ENCODE data around the gene SCD.

SCD gene

GRCh38 chr10:100392686-100393003 is 45.6 kb downstream of the SCD start:
- Histone ChIP-seq H3K4me3 (ENCODE audit: low read length) (no peak overlapping the region), H3K9ac (ENCODE audit: low read length) (no peak overlapping the region), H2AFZ (ENCODE audit: low read depth, low read length) (no peak overlapping the region), H3K36me3 (replicated peaks; ENCODE audit: low read depth, low read length) (no peaks in the 10 kb centered on the region), H3K9me3 (ENCODE audit: insufficient read depth, low read length) (no peaks in the 10 kb centered on the region), H3K27ac (ENCODE audit: low read length) (no peak overlapping the region), H3K27me3 (ENCODE audit: low read depth, low read length) (no peaks in the 10 kb centered on the region), H3K4me1 (ENCODE audit: low read length) (no peaks in the 10 kb centered on the region), H4K20me1 (ENCODE audit: insufficient read depth, low read length) (no peaks in the 10 kb centered on the region), H3K79me2 (ENCODE audit: low read length) (no peaks in the 10 kb centered on the region), H3K4me2 (ENCODE audit: low read length) (no peak overlapping the region)
- TF ChIP-seq CTCF (IDR thresholded peaks at IDR 0.05; ENCODE audit: low read depth, low read length), result no peak
- TF ChIP-seq EZH2phosphoT487 (IDR thresholded peaks at IDR 0.05; ENCODE audit: low read depth), result no peak

DNA sequence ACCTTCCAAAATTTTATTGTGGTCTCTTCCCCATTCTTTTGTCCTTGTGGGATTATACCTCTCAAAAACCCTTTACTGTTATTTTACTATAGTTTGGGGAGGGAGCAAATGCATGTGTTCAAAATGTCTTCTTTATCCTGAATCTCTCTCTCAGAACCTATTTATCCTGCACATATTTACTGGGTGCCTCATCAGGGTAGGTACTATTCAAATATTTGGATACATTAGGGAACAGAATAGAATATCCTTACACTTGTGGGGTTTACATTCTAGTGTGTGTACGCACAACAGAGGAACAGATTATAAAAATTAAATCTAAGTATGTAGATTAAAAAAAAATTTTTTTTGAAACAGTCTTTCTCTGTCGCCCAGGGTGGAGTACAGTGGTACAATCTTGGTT is 48.6 kb downstream of the SCD start:
- no peak overlapping the region for H3K9ac ChIP-seq (ENCODE audit: low read length)
- no peaks in the 10 kb centered on the region for H3K36me3 ChIP-seq (replicated peaks; ENCODE audit: low read depth, low read length)
- no peak overlapping the region for H3K4me3 ChIP-seq (ENCODE audit: low read length)
- no peaks in the 10 kb centered on the region for H3K27me3 ChIP-seq (ENCODE audit: low read depth, low read length)
- TF ChIP-seq CTCF (IDR thresholded peaks at IDR 0.05; ENCODE audit: low read depth, low read length) (no peak), EZH2phosphoT487 (IDR thresholded peaks at IDR 0.05; ENCODE audit: low read depth) (no peak)
- no peaks in the 10 kb centered on the region for H3K4me1 ChIP-seq (ENCODE audit: low read length)
- no peaks in the 10 kb centered on the region for H4K20me1 ChIP-seq (ENCODE audit: insufficient read depth, low read length)
- no peaks in the 10 kb centered on the region for H3K79me2 ChIP-seq (ENCODE audit: low read length)
- no peak overlapping the region for H3K27ac ChIP-seq (ENCODE audit: low read length)
- H3K9me3 ChIP-seq (ENCODE audit: insufficient read depth, low read length), result no peaks in the 10 kb centered on the region
- H2AFZ ChIP-seq (ENCODE audit: low read depth, low read length), result no peak overlapping the region
- no peak overlapping the region for H3K4me2 ChIP-seq (ENCODE audit: low read length)

GRCh38 chr10:100396605-100397004 is 49.6 kb downstream of the SCD start:
- TF ChIP-seq EZH2phosphoT487 (IDR thresholded peaks at IDR 0.05; ENCODE audit: low read depth) (no peak), CTCF (IDR thresholded peaks at IDR 0.05; ENCODE audit: low read depth, low read length) (no peak)
- Histone ChIP-seq H3K36me3 (replicated peaks; ENCODE audit: low read depth, low read length) (no peaks in the 10 kb centered on the region), H3K4me2 (ENCODE audit: low read length) (no peak overlapping the region)

DNA sequence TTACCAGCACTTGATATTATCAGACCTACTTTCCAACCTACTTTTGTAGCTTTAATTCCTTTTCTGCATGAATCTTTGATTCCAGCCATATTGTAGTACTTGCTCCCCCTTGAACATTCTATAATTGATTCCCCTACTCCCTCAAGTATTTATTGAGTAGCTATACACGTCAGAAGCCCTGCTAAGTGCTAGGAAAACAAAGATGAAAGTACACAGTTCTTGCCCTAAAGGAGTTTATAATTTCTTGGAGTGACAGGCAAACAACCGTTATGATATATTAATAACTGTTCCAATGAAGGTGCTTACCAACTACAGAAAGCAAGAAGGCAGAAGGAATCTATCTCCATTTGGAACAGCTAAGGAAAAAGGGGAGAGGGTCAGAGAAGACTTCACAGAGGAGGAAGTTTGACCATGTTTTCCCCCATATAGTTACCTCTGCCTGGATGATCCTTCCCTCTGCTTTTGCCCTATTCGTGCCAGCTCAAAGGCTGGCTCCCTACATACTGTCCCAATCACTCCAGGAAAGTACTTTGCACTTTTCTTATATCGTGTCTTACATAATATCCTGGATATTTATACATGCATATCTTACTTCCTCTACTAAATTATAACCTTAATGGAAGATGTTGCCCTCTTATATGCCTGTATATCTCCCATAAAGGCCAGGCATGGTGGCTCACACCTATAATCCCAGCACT is 54.7 kb downstream of the SCD start:
- no peaks in the 10 kb centered on the region for H3K9me3 ChIP-seq (ENCODE audit: insufficient read depth, low read length)
- no peaks in the 10 kb centered on the region for H3K79me2 ChIP-seq (ENCODE audit: low read length)
- H4K20me1 ChIP-seq (ENCODE audit: insufficient read depth, low read length), result no peaks in the 10 kb centered on the region
- TF ChIP-seq CTCF (IDR thresholded peaks at IDR 0.05; ENCODE audit: low read depth, low read length) (no peak), EZH2phosphoT487 (IDR thresholded peaks at IDR 0.05; ENCODE audit: low read depth) (no peak)
- no peak overlapping the region for H3K27ac ChIP-seq (ENCODE audit: low read length)
- no peaks in the 10 kb centered on the region for H3K36me3 ChIP-seq (replicated peaks; ENCODE audit: low read depth, low read length)
- no peak overlapping the region for H2AFZ ChIP-seq (ENCODE audit: low read depth, low read length)
- no peaks in the 10 kb centered on the region for H3K27me3 ChIP-seq (ENCODE audit: low read depth, low read length)
- H3K4me1 ChIP-seq (ENCODE audit: low read length), result no peaks in the 10 kb centered on the region
- H3K9ac ChIP-seq (ENCODE audit: low read length), result no peak overlapping the region
- H3K4me2 ChIP-seq (ENCODE audit: low read length), result no peak overlapping the region
- no peak overlapping the region for H3K4me3 ChIP-seq (ENCODE audit: low read length)

More at GRCh38 chr10:100396605-100397004, 49.6 kb downstream of the SCD start:
- H3K9ac ChIP-seq (ENCODE audit: low read length), result no peak overlapping the region
- no peaks in the 10 kb centered on the region for H3K79me2 ChIP-seq (ENCODE audit: low read length)
- H4K20me1 ChIP-seq (ENCODE audit: insufficient read depth, low read length), result no peaks in the 10 kb centered on the region
- no peak overlapping the region for H3K27ac ChIP-seq (ENCODE audit: low read length)
- no peaks in the 10 kb centered on the region for H3K9me3 ChIP-seq (ENCODE audit: insufficient read depth, low read length)
- H2AFZ ChIP-seq (ENCODE audit: low read depth, low read length), result no peak overlapping the region
- no peaks in the 10 kb centered on the region for H3K4me1 ChIP-seq (ENCODE audit: low read length)
- no peaks in the 10 kb centered on the region for H3K27me3 ChIP-seq (ENCODE audit: low read depth, low read length)
- no peak overlapping the region for H3K4me3 ChIP-seq (ENCODE audit: low read length)
